NCI-H1436 treated with DMSO at 0.1 percent for 48 hours (cell line): ENCODE results near the gene ENPP6.
"Not testable (repeated sequence)": the region's sequence is repeated elsewhere in the genome, so short reads cannot be mapped to it uniquely, and the experiment has no call there.

Source experiments
- DNase-seq: peaks from one replicate; lab custom pipeline; 2025; lab: John Stamatoyannopoulos, UW

The ENPP6 gene

DNA sequence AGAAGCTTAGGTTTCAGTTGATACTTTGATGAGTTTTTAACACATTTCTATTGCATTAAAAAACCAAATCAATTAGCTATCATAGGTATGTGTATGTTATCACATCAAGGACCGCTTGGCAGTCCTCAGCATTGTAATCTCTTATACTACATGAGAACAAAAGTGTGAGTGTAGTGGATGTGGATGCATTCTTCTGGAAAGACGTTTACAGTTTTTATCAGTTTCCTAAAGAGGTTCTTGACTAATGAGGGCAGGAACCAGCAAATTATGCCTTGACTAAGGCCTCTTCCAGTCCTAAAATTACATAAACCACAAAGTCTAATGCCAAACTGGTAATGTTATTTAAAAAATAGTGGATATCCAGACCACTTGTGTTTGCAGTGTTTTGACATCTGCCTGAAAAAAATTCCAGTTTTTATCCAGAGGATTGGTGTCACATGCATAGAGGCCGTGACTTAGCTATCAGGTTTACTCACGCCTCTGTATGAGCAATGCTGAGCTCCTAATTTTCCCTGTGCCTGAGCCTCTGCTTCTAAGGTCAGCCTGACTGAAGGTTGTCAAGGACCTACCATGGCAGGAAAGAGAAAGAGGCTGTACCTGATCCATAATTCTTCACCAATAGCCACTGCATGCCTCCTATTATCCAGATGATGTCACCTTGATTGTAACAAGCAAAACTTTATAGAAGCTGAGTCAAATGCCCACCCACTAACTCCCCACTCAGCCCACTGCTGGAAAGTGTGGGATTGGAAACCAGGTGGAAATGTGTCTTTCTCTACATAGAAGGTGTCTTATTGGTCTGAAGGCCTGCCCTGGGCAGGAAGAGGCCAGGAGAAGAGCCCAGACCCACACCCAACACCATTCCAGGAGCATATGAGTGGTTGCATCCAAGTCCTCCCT is 68.7 kb downstream of the ENPP6 start:
- DNase-seq, result no peak

DNA sequence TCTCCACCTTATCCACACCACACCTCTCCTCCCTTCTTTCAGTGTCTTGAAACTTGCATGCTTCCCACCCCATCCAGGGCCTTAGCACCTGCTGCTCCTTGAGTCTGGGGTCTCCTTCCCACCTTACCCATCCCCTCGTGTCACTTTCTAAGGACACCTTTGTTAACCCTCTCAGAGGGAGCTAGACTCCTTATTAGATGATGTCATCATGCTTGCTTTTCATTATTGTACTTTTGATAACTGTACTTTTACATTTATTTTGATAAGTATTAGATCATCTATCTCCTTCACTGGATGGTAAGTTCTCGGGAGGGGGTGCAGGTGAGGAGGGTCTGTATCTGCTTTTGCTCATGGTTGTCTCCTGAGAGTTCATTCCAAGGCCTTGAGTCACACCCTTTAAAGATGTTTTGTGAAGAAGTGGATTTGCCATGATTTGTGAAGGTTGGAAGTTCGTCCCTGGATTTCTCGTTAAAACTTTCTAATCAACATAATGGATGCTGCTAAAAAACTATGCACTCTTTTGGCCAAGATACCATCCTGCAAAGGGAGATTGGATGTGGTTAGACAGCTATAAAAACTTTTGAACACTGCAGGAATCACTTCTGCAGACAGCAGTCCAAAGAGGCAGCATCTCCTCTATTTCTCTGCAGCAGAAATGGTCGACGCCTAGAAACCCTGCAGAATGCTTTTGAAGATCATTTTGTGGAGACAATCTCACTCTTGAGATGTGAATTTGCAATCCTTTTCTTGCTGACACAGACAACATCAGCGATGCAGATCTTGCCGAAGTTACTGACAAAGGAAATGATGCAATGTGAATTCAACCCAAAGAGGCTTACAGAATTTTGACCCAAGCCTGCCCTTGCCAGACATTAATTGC is 69.6 kb downstream of the ENPP6 start:
- DNase-seq, result no peak

DNA sequence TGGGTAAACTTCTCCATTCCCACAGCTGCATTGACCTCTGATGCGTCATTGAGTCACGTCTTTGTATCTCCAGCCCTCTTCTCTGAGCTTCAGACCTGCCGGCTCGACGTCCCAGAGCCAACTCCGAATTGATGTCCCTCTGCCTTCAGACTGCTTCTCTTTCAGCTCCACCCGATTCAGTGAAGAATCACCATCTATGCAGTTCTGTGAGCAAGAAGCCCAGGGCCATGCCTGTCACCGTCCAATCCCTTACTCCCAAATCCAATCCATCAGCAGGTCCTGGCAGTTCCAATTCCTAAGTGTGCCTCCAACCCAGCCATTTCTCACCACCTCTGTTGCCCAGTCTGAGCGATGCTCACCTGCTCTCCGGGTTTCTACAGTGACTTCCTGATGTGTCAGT is 70.7 kb downstream of the ENPP6 start:
- DNase-seq, result no peak

DNA sequence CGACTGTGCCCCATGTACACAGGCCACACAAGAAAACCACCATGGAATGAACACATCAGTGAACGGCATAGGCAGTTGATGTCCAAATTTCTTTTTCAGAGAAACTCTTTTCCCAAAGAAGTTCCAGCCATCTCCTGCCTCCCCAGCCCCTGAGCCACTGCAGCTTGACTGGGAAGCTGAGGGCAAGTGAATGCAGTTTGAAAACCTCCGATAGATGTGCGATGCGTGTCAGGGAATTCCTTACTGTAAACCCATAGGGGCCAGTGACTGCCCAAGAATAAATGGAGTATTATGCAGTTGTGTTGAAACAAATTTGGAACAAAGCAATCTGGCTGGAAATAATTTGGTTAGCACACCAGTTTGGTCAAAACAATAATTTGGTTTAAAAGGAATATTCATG is 72.1 kb downstream of the ENPP6 start:
- DNase-seq, result no peak

DNA sequence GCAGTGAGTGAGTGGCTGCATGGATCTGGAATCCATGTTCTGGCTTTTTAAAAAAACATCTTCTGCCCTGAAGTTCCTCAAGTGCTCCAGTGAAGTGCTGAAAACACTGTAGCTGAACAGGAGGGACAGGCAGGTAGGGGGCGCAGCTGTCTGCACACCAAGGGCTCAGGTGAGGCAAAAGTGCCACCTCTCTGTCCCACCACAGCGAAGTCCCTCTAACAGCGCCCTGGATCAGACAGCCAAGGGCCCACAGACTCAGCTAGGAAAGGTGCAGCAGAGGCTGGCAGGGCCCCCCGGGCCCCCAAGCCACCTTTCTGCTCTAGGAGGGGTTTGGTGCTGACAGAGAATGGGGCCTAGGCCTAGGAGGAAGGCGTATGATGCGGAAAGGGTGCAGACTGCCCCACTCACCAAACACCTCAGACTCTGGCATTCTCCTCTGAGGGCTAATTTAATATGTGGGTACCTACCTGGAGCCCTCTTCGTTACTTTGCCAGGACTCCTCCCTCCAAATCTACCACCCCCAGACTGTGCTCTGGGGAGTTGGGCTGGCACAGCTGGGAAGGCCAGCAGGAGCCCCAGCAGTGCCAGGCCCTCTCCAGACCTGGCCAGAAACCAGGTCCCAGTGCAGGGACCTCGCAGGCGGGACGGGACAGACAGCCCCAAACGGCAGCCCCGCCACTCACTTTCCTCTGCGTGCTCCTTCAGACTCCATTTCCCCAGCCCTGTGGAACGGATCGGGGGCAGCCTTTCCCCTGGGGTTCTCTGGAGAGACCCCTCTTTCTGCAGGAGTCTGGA is 73.7 kb downstream of the ENPP6 start:
- DNase-seq, result no peak

DNA sequence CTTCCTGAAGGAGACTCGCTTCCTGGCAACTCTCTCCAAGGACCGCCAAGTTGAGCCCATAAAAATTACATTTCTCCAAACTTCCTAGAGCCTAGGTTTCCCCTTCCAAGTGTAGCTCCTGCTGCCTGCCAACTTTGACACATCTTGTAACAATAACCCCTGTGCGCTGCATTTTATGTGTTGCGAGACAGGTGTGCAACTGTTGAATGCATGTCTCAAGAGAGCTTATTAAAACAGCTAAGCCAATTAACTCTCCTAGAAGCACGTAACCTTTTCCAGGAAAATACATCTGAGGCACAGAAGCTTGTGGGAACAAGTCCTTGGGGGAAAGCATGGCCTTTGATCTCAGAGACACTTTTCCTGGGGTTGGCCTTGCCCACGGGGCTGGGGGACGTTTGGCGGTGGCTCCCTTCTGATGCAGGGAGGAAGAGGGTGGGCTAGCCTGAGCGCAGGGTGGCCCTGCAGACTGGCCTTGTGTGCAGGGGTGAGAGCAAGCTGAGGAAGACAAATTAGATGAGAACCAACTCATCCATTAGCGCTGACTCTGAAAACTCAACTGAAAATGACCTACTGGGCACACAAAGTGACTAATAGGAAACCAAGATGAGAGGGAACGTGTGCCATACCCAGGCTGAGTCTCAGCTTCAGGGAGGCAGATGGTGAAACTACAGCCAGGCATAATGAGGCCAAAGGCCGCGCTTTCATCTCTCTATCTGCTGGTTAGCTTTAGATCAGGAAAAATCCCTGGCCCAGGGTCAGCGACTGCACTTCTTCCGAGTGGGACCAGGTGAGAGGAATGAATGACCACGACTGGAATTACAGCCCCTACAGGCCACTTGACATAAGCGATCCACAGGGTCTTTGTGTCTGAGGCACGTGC is 75.3 kb downstream of the ENPP6 start:
- no peak for DNase-seq

DNA sequence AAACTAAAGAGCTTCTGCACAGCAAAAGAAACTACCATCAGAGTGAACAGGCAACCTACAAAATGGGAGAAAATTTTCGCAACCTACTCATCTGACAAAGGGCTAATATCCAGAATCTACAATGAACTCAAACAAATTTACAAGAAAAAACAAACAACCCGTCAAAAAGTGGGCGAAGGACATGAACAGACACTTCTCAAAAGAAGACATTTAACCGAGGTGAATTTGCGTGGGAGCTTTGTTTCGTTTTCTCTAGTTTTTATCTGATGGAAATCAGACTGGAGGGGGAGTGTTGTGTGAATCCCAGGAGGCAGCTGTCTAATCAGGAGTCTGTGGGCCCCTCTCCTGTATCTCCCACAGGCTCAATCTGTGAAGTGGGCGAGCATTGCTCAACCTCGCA is 76.8 kb downstream of the ENPP6 start:
- DNase-seq, result not testable (repeated sequence)

DNA sequence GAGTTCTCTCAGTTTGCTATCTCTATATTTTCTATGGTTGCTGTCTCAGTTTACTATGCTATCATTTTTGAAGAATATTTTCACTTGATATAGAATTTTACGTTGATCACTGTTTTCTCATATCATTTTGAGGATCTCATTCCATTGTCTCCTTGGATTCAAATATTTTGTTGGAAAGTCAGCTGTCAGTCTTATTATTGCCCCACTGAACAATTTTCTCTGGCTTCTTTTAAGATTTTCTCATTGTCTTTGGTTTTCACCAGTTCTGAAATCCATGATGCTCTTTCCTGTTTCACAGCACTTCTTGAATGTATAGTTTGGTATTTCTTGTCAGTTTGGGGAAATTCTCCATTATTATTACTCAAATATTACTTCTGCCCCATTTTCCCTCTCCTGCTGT is 81.1 kb downstream of the ENPP6 start:
- DNase-seq, result no peak

DNA sequence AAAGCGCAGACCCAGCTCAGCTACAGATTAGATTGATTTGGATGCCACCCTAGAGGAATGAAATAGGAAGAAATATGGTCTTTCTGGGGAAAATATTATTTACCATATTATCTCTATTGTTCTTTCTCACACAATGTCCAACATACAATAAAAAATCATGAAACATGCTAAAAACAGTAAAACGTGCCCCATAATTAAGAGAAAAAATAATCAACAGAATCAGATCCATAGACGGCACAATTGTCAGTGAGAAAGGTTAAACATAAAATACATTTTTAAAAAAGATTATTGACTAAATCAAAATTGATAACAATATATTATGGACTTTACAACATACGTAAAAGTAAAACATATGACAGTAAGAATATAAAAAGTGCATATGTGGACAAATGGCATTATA is 90.9 kb downstream of the ENPP6 start:
- DNase-seq, result no peak

DNA sequence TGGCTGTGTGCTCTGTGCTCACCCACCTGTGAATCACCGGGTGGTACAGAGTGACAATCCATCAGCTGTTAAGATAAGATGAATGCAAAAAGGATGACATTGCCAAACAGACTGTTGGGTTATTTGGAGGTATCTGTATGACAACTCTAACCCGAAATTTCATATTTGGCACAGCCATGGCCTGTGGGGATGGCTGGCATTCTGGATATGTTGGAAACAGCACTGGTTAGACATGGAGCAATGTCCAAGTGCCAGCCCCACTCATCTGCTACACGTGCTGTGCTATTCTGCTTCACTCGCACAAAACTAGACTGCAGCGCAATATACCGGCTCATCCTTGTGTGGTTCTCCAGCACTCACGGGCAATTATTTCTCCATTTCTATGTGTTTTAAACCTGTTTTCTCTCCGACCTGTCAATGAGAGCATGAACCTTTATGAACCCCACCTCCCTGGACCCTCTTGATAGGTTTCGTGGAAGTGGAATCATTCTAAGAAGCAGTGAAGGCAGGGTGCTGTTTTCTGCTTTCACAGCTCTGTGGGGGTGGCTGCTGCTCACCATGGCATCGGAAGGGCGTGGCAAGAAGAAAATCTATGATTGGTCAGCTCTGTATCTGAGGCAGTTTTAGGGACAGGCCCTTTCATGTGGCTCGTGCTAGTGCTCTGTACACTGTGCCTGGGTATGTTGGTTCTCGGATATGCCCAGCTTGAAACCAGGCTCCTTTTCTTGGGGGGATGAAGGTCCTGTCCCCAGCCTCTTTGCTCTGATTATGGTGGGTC is 94.9 kb downstream of the ENPP6 start:
- no peak for DNase-seq

DNA sequence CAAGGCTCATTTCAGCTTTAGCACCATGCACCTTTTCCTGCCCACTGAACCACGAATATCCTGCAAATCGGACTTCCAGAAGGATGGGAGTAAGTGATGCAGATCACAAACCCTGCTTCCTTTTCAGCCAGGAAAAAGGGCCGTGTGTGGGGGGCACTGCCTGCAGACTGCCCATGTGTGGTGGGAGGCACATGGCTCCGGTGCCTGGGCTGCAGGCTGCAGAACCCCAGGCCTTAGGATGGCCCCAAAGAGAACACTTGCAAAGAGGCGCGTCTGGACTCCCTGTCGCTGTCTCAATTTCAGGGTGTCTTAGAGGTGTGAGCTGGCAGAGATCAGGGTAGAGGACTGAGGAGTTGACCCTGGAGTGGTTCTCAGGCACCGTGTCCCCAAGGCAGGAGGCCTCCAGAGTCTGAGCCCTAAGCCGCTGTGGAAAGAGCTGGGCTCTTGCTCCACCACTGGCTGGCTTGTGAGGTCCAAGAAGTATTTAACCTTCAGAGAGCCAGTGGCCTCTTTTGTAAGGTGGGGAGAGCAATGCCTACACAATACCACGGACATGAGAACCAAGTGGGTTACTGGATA is 97.0 kb downstream of the ENPP6 start:
- DNase-seq, result no peak

DNA sequence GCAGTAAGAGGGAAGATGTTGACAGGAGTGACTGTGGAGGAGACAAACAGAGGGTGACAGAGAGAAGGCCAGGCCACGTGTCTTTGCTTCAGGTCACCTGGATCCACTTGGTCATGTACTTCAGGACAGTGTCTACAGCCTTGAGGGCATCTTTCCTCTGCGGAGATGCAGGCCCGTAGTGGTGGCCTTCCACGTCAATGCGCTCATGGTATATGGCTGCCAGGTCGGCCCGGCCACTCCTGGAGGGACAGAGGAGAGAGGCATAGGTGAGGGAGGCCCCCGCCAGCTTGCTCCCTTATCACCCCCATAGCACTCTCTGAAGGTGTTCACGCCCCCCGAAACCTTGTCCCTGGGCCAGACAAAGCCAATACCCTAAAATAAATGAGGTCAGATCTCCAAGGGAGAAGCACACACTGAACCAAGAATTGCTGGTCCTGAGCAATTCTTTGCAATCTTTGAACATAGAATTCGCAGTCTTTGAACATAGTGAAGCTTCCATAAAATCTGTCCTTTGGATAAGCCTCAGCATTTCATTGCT is 99.9 kb downstream of the ENPP6 start:
- DNase-seq, result no peak

DNA sequence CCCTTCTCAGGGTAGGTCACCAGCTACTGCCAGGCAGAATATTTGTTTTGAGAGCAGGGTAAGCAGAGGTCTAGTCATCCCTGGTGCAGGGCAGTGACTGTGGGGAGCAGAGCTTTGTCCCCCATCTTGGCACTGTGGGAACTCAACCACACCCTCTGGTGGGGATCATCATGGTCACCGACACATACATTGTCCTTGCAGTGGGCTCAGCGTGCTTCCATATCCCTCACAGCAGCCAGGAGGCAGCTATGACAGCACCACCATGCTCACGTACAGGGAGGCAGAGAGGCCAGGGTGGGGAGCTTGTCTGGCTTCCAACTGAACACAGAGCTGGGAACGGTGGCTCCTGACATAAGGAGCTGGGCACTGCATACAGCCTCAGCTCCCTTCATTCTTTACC is 102.3 kb downstream of the ENPP6 start:
- DNase-seq, result no peak

DNA sequence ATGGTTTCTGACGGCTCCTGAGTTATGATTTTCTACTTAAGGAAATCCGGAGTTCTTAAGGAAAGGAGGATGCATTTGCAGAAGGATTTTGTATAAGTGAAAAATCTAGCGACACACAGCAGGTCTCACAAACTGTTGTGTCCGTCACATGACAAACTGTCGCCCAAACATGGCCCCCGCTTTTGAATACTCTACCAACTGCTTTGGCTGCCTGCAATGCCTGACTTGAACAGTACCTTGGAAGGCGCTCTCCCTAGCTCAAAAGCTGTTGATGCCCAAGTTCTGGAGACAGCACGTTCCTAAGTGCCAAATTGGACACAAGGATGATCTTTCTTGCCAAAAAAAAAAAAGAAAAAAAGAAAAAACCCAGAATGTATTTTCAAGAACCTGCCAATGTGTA is 103.2 kb downstream of the ENPP6 start:
- DNase-seq, result no peak

DNA sequence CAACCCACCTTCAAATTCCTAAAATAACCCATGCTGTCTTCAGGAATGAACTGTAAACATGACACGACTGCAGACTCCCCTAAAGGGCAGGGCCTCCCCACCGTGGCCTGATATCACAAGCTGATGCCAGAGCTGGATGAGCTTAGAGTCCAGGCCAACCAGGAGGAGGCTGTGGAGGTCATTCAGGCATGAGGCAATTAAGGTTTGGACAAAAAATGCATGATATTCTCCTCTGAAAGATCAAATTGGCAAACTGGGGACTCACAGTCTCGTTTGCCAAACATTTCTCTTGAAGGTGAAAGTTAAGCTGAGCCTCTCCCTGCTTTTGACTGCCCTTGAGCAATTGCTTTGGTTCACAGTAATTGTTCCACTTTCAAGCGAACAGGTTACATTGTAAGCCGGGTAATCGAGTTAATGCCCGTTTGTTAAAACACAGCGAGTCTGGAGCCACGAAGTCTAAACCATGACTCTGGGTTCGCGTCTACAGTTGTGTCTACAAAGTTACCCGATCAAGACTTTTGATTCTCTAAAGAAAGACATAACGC is 105.6 kb downstream of the ENPP6 start:
- DNase-seq, result no peak

DNA sequence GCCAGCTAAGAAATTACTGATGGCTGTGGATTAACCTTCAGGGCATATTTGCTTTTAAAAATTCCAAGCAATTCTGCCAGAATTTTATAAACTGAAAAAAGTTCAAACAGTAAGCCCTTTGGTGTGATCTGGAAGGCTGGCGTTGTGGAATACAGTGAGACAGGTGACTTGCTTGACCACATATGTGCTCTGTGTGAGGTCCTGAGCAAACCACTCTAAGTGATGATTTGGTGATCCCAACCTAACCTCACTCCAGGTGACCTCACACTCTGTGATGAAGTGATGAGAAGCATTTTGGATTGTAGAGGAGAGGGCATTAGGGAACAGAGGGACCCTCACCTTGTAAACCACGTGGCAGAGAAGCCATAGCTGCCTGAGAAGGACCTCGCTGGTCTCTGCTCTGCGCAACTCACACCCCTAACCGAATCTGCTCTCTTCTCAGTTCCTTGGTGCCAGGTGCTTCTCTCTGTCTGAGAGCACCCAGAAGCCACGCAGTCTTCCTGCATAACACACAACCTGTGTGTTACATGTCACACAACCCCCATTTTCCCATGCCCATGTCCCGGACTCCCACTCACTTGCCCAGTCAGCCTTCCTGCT is 106.3 kb downstream of the ENPP6 start:
- DNase-seq, result no peak

DNA sequence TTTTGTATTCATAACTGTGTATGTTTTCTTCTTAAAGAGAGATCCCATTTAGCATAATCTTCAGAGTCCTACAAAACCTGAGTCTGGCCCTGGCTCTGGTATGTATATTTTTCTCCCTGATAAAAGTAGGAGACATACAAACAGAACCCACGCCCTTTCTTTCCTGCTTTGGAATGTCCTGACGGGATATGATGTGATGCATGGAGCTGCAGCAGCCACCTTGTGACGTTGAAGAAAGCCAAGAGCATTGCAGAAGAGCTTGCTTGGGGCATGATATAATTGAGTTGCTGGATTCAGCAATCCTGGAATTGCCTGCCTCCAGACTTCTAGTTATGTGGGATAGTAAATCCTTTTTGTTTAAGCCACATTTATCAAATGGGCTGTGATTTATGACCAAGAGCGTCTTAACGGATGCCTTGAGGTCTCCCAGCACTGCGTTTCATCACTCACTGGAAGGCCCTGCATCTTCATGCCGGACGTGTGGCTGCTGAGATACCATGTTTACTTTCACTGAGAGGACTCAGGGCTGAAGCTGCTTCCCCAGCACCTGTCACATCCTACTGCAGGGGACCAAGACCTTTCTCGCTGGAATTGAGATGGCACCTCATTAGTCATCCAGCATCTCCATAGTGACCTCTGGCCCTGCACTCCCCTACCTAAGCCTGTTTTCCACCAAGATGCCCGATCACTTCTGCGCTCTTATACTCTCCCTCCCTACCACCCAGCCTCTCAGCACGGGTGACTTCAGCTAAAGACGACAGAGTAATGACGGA is 107.0 kb downstream of the ENPP6 start:
- no peak for DNase-seq

DNA sequence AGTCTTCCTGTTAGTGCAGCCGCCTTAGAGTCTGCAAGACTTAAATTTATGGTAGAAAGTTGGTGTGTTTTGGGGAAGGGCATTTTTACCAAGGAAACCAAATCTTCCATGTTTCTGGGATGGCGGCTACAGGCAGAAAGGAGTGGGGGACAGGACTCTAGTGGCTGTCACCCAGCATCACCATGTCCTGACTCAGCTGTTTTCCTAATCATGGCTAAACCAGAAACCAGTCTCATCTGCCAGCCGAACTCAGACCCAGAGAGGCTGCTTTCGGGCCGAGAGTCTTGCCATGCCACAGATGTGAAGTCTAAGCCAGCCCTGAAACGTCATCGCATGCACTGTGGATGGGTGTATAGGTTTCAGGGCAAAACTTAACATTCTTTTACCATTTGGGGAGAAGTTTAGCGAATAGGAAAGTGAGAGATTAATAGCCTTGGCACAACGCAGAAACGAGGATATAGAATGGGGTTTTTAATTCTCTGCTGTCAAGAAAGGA is 109.6 kb downstream of the ENPP6 start:
- DNase-seq, result no peak
